Endodermal cell (in vitro differentiated cells): ENCODE results near the gene NABP2. TPM values are rescaled to one million over a fixed set of nuclear protein-coding genes. Genes with fewer than 3 reads are reported as not detected.

Source experiments
- DNase-seq: peaks from one replicate; pipeline ENCODE4 v3.0.0-alpha.2; 2017
- H3K27ac ChIP-seq: 2 replicates; pipeline ENCODE4 v1.5.1; 2013; ENCODE audit warnings: mild to moderate bottlenecking, low read depth, low read length, moderate library complexity
- H3K27me3 ChIP-seq: 2 replicates; pipeline ENCODE4 v1.6.1; 2013; ENCODE audit warnings: mild to moderate bottlenecking, low read length, moderate library complexity; ENCODE audit not compliant: insufficient read depth, control insufficient read depth, poor library complexity, severe bottlenecking
- H3K36me3 ChIP-seq: 2 replicates; pipeline ENCODE4 v1.7.0; 2013; ENCODE audit warnings: mild to moderate bottlenecking, low read length, moderate library complexity; ENCODE audit not compliant: control insufficient read depth, insufficient read depth
- H3K4me1 ChIP-seq: one replicate; pipeline ENCODE4 v1.7.0; 2013; ENCODE audit warnings: low read length; ENCODE audit not compliant: control insufficient read depth, insufficient read depth
- H3K4me3 ChIP-seq: 2 replicates; pipeline ENCODE4 v1.5.1; 2013; ENCODE audit warnings: mild to moderate bottlenecking, low read length, moderate library complexity
- H3K9ac ChIP-seq: 2 replicates; pipeline ENCODE4 v1.6.1; 2013; ENCODE audit warnings: mild to moderate bottlenecking, low read length, moderate library complexity; ENCODE audit not compliant: poor library complexity, severe bottlenecking; ENCODE audit errors: extremely low read depth
- H3K9me3 ChIP-seq: 2 replicates; pipeline ENCODE4 v1.6.1; 2013; ENCODE audit warnings: mild to moderate bottlenecking, low read length, moderate library complexity; ENCODE audit not compliant: control insufficient read depth
- H3K27ac Mint-ChIP-seq: 2 replicates; pipeline ENCODE4 v1.8.0; 2020; ENCODE audit warnings: mixed read lengths
- H3K27me3 Mint-ChIP-seq: 2 replicates; pipeline ENCODE4 v1.8.0; 2021; ENCODE audit warnings: mild to moderate bottlenecking, mixed read lengths; ENCODE audit not compliant: insufficient read depth
- H3K36me3 Mint-ChIP-seq: 2 replicates; pipeline ENCODE4 v1.8.0; 2020; ENCODE audit warnings: low read depth, mixed read lengths
- H3K4me1 Mint-ChIP-seq: 2 replicates; pipeline ENCODE4 v1.8.0; 2020; ENCODE audit warnings: mixed read lengths
- H3K4me3 Mint-ChIP-seq: 2 replicates; pipeline ENCODE4 v1.8.0; 2020; ENCODE audit warnings: mild to moderate bottlenecking, moderate library complexity, mixed read lengths
- H3K9me3 Mint-ChIP-seq: 2 replicates; pipeline ENCODE4 v1.8.0; 2020; ENCODE audit warnings: mild to moderate bottlenecking, mixed read lengths
- CTCF ChIP-seq: fragments of 200-600 bp; sonication (generic); conservative IDR thresholded peaks from 2 replicates; pipeline ENCODE4 v1.5.0; 2021; ENCODE audit warnings: antibody characterized with exemption, mild to moderate bottlenecking
- WGBS, 2 experiments: methylation state at CpG; one replicate each; pipeline versions ENCODE4 v1.1.5 to v1.1.7; 2013; ENCODE audit warnings: missing lambda C conversion rate in 2 of 2, mixed read lengths in 1 of 2; ENCODE audit not compliant: insufficient coverage in 1 of 2, insufficient read length in 1 of 2; 5-methylcytosine and 5-hydroxymethylcytosine counted together
- total RNA-seq, 2 donors: library from RNA; stranded (reverse); fragmentation: NEBNext Ultra II Directional in 1 of 2; extraction: Animal tissue kit (Norgen Biotek cat#: 25700) in 1 of 2; gene quantifications; 2 replicates in 1 of 2; 3 replicates in 1 of 2; pipeline ENCODE4 v1.2.1, GENCODE V29; 2021

The NABP2 gene
- total RNA-seq, 2 donors from 2014 or later, result 27.0 to 35.1 TPM

GRCh38 chr12:56248711-56249110, 24.6 kb downstream of the NABP2 start:
- no peak overlapping the region for H3K27ac Mint-ChIP-seq
- H3K9me3 ChIP-seq, result no peaks in the 10 kb centered on the region
- H3K27me3 Mint-ChIP-seq, result no peaks in the 10 kb centered on the region
- no peaks in the 10 kb centered on the region for H3K27me3 ChIP-seq
- H3K4me3 ChIP-seq, result no peak overlapping the region
- no peak overlapping the region for H3K4me3 Mint-ChIP-seq
- DNase-seq, result no peak
- no peak overlapping the region for H3K9ac ChIP-seq
- no peaks in the 10 kb centered on the region for H3K4me1 Mint-ChIP-seq
- TF ChIP-seq CTCF, result no peak
- no peak overlapping the region for H3K27ac ChIP-seq
- no peaks in the 10 kb centered on the region for H3K4me1 ChIP-seq
- peaks cover 85% of the 10 kb centered on the region for H3K36me3 ChIP-seq
- H3K36me3 Mint-ChIP-seq, result peaks cover 65% of the 10 kb centered on the region
- 90 to 92% methylated on average over 8 of the region's 8 CpGs for WGBS, 2 experiments
- no peaks in the 10 kb centered on the region for H3K9me3 Mint-ChIP-seq

- Histone ChIP-seq H3K4me1 (no peaks in the 10 kb centered on the region), H3K4me3 (no peak overlapping the region), H3K27me3 (no peaks in the 10 kb centered on the region), H3K9ac (no peak overlapping the region), H3K27ac (no peak overlapping the region), H3K9me3 (no peaks in the 10 kb centered on the region), H3K36me3 (peaks cover 83% of the 10 kb centered on the region)
- H3K36me3 Mint-ChIP-seq, result peaks cover 59% of the 10 kb centered on the region
- DNase-seq, result no peak
- WGBS, 2 experiments, result 97% methylated on average over 2 to 3 of the region's 3 CpGs
- H3K27ac Mint-ChIP-seq, result no peak overlapping the region
- H3K27me3 Mint-ChIP-seq, result no peaks in the 10 kb centered on the region
- peaks cover 14% of the 10 kb centered on the region for H3K4me1 Mint-ChIP-seq
- H3K9me3 Mint-ChIP-seq, result no peaks in the 10 kb centered on the region
- H3K4me3 Mint-ChIP-seq, result no peak overlapping the region
- no peak for TF ChIP-seq CTCF
Measured at GRCh38 chr12:56252649-56253048, 28.5 kb downstream of the NABP2 start.

- H3K36me3 Mint-ChIP-seq, result peaks cover 56% of the 10 kb centered on the region
- no peaks in the 10 kb centered on the region for H3K27me3 ChIP-seq
- H3K9ac ChIP-seq, result no peak overlapping the region
- no peaks in the 10 kb centered on the region for H3K9me3 Mint-ChIP-seq
- H3K36me3 ChIP-seq, result peaks cover 81% of the 10 kb centered on the region
- WGBS, 2 experiments, result 96 to 100% methylated on average over 9 to 11 of the region's 11 CpGs
- no peak overlapping the region for H3K4me3 ChIP-seq
- no peak overlapping the region for H3K4me3 Mint-ChIP-seq
- no peak for DNase-seq
- no peak overlapping the region for H3K27ac ChIP-seq
- no peaks in the 10 kb centered on the region for H3K9me3 ChIP-seq
- no peaks in the 10 kb centered on the region for H3K27me3 Mint-ChIP-seq
- H3K27ac Mint-ChIP-seq, result no peak overlapping the region
- TF ChIP-seq CTCF, result no peak
- H3K4me1 ChIP-seq, result no peaks in the 10 kb centered on the region
- H3K4me1 Mint-ChIP-seq, result peaks cover 14% of the 10 kb centered on the region
Measured at GRCh38 chr12:56253091-56253490, 28.9 kb downstream of the NABP2 start.
